ENCODE data around the gene RNF227.

The RNF227 gene

GRCh38 chr17:7935859-7936258, 19.8 kb upstream of the RNF227 start:
- ATAC-seq (no peak), DNase-seq (no peak)
- Mint-ChIP-seq H3K27me3 (no peaks in the 10 kb centered on the region), H3K27ac (no peak overlapping the region), H3K4me3 (no peak overlapping the region), H3K9me3 (no peaks in the 10 kb centered on the region), H3K4me1 (peaks cover 31% of the 10 kb centered on the region)

GRCh38 chr17:7932949-7933348, 16.9 kb upstream of the RNF227 start:
- Mint-ChIP-seq H3K27ac (peak overlapping the region; percentile 62 to 91), H3K9me3 (no peaks in the 10 kb centered on the region), H3K27me3 (no peaks in the 10 kb centered on the region), H3K4me1 (peaks cover 45% of the 10 kb centered on the region), H3K4me3 (peak overlapping the region; percentile 90 to 99)
- DNase-seq: peak; percentile 46 to 50
- no peak for ATAC-seq

- H3K9me3 Mint-ChIP-seq: no peaks in the 10 kb centered on the region
- H3K27ac Mint-ChIP-seq: peak overlapping the region; percentile 97 to 98
- peaks cover 45% of the 10 kb centered on the region for H3K4me1 Mint-ChIP-seq
- ATAC-seq (peak; percentile 47), DNase-seq (peak in 1 of 2 donors; percentile 28)
- H3K4me3 Mint-ChIP-seq: peak overlapping the region; percentile 90 to 99
- no peaks in the 10 kb centered on the region for H3K27me3 Mint-ChIP-seq
Measured at GRCh38 chr17:7932483-7932891, 16.4 kb upstream of the RNF227 start.

GRCh38 chr17:7931709-7932482, 15.8 kb upstream of the RNF227 start, which contains the start of the genes CNTROB and TRAPPC1:
Gene CNTROB (plus strand): TSS chr17:7932206. CDS start chr17:7933080, 874 bp downstream.
Gene TRAPPC1 (minus strand): TSS chr17:7931946. CDS start chr17:7931829, 117 bp downstream.
- ATAC-seq (peak; percentile 99), DNase-seq (peak; percentile 100)
- H3K4me3 Mint-ChIP-seq: peak within 1 kb of the TSS; percentile 90 to 99
- peak within 1 kb of the TSS; percentile 97 to 98 for H3K27ac Mint-ChIP-seq
- no peaks in the 10 kb centered on the region for H3K9me3 Mint-ChIP-seq
- no peaks in the 10 kb centered on the region for H3K27me3 Mint-ChIP-seq
- peaks cover 45% of the 10 kb centered on the region for H3K4me1 Mint-ChIP-seq

GRCh38 chr17:7930841-7931631, 14.9 kb upstream of the RNF227 start:
- H3K9me3 Mint-ChIP-seq: no peaks in the 10 kb centered on the region
- peak overlapping the region; percentile 90 to 99 for H3K4me3 Mint-ChIP-seq
- H3K27me3 Mint-ChIP-seq: no peaks in the 10 kb centered on the region
- H3K4me1 Mint-ChIP-seq: peaks cover 45% of the 10 kb centered on the region
- no peak for ATAC-seq
- peak overlapping the region; percentile 65 to 84 for H3K27ac Mint-ChIP-seq
- DNase-seq: no peak

- ATAC-seq (no peak), DNase-seq (no peak)
- peaks cover 37% of the 10 kb centered on the region for H3K4me1 Mint-ChIP-seq
Measured at GRCh38 chr17:7929158-7930023, 13.3 kb upstream of the RNF227 start, which contains the start of gene KCNAB3. Gene KCNAB3 (minus strand): TSS chr17:7929856. CDS start chr17:7929435, 421 bp downstream.

GRCh38 chr17:7927596-7927995, 11.5 kb upstream of the RNF227 start:
- H3K4me1 Mint-ChIP-seq: peaks cover 33% of the 10 kb centered on the region
- H3K9me3 Mint-ChIP-seq: no peaks in the 10 kb centered on the region
- H3K27ac Mint-ChIP-seq: no peak overlapping the region
- H3K4me3 Mint-ChIP-seq: no peak overlapping the region
- DNase-seq (no peak), ATAC-seq (no peak)
- no peaks in the 10 kb centered on the region for H3K27me3 Mint-ChIP-seq

More at GRCh38 chr17:7929158-7930023, 13.3 kb upstream of the RNF227 start, which contains the start of gene KCNAB3:
- Mint-ChIP-seq H3K4me3 (peak within 1 kb of the TSS; percentile 90 to 99), H3K27ac (no peak within 1 kb of the TSS), H3K9me3 (no peaks in the 10 kb centered on the region), H3K27me3 (no peaks in the 10 kb centered on the region)

- H3K4me3 Mint-ChIP-seq: peak overlapping the region; percentile 75 to 85
- H3K9me3 Mint-ChIP-seq: no peaks in the 10 kb centered on the region
- peaks cover 25% of the 10 kb centered on the region for H3K4me1 Mint-ChIP-seq
- ATAC-seq (peak; percentile 96), DNase-seq (peak; percentile 70 to 85)
- no peaks in the 10 kb centered on the region for H3K27me3 Mint-ChIP-seq
- peak overlapping the region; percentile 59 to 79 for H3K27ac Mint-ChIP-seq
Measured at GRCh38 chr17:7922845-7923628, 6.9 kb upstream of the RNF227 start.

GRCh38 chr17:7922269-7922844, 6.3 kb upstream of the RNF227 start:
- peak overlapping the region; percentile 75 to 85 for H3K4me3 Mint-ChIP-seq
- no peaks in the 10 kb centered on the region for H3K9me3 Mint-ChIP-seq
- ATAC-seq: peak; percentile 82
- H3K27ac Mint-ChIP-seq: peak overlapping the region; percentile 59 to 79
- H3K4me1 Mint-ChIP-seq: peaks cover 25% of the 10 kb centered on the region
- H3K27me3 Mint-ChIP-seq: no peaks in the 10 kb centered on the region
- no peak for DNase-seq

- H3K4me3 Mint-ChIP-seq: peak overlapping the region; percentile 87 to 95
- peak overlapping the region; percentile 79 to 85 for H3K27ac Mint-ChIP-seq
- DNase-seq (no peak), ATAC-seq (no peak)
- H3K4me1 Mint-ChIP-seq: peaks cover 35% of the 10 kb centered on the region
- H3K27me3 Mint-ChIP-seq: no peaks in the 10 kb centered on the region
- no peaks in the 10 kb centered on the region for H3K9me3 Mint-ChIP-seq
Measured at GRCh38 chr17:7916808-7917207, 719 bp upstream of the RNF227 start.

GRCh38 chr17:7916385-7916682, 245 bp upstream of the RNF227 start:
- ATAC-seq: no peak
- peak overlapping the region; percentile 87 to 95 for H3K4me3 Mint-ChIP-seq

GRCh38 chr17:7915179-7915610, 894 bp downstream of the RNF227 start:
- no peak for ATAC-seq

More at GRCh38 chr17:7916385-7916682, 245 bp upstream of the RNF227 start:
- no peak for DNase-seq
- Mint-ChIP-seq H3K27me3 (no peaks in the 10 kb centered on the region), H3K27ac (peak overlapping the region in 1 of 2 donors; percentile 85), H3K4me1 (peaks cover 31% of the 10 kb centered on the region), H3K9me3 (no peaks in the 10 kb centered on the region)

GRCh38 chr17:7912927-7913524, 3.1 kb downstream of the RNF227 start:
- DNase-seq (peak; percentile 54 to 64), ATAC-seq (peak; percentile 59)
- H3K9me3 Mint-ChIP-seq: no peaks in the 10 kb centered on the region
- peak overlapping the region in 1 of 2 donors; percentile 43 for H3K27ac Mint-ChIP-seq
- no peak overlapping the region for H3K4me3 Mint-ChIP-seq
- H3K27me3 Mint-ChIP-seq: no peaks in the 10 kb centered on the region
- peaks cover 30% of the 10 kb centered on the region for H3K4me1 Mint-ChIP-seq

More at GRCh38 chr17:7915179-7915610, 894 bp downstream of the RNF227 start:
- no peaks in the 10 kb centered on the region for H3K27me3 Mint-ChIP-seq
- peak overlapping the region; percentile 87 to 95 for H3K4me3 Mint-ChIP-seq
- peaks cover 30% of the 10 kb centered on the region for H3K4me1 Mint-ChIP-seq
- DNase-seq: no peak
- no peaks in the 10 kb centered on the region for H3K9me3 Mint-ChIP-seq
- peak overlapping the region; percentile 45 to 87 for H3K27ac Mint-ChIP-seq

- H3K27me3 Mint-ChIP-seq: no peaks in the 10 kb centered on the region
- H3K4me3 Mint-ChIP-seq: no peak overlapping the region
- DNase-seq: no peak
- peak overlapping the region in 1 of 2 donors; percentile 9 for H3K27ac Mint-ChIP-seq
- no peak for ATAC-seq
- H3K4me1 Mint-ChIP-seq: peaks cover 20% of the 10 kb centered on the region
- no peaks in the 10 kb centered on the region for H3K9me3 Mint-ChIP-seq
Measured at GRCh38 chr17:7911116-7911515, 5.0 kb downstream of the RNF227 start.

All from stimulated activated naive CD8-positive, alpha-beta T cell treated with anti-CD3 and anti-CD28 coated beads, Interleukin-15, amount 100 ng/mL, for 72 hours (primary cell).